Activated CD4-positive, alpha-beta T cell treated with anti-CD3 and anti-CD28 coated beads, Interleukin-2, amount 10 ng/mL, durations not matched to agents 24 days and 14 days (primary cell): Measurements from ENCODE around the gene CCDC59. TPM values are rescaled to one million over a fixed set of nuclear protein-coding genes. Genes with fewer than 3 reads are reported as not detected.

Source experiments
- DNase-seq: peaks from one replicate; pipeline ENCODE4 v3.0.0; 2022
- H3K27ac Mint-ChIP-seq: one replicate; pipeline ENCODE4 v1.8.0; 2022; ENCODE audit warnings: mild to moderate bottlenecking, mixed read lengths
- H3K27me3 Mint-ChIP-seq: one replicate; pipeline ENCODE4 v1.8.0; 2022; ENCODE audit warnings: mixed read lengths
- H3K36me3 Mint-ChIP-seq: one replicate; pipeline ENCODE4 v1.8.0; 2022; ENCODE audit warnings: low read depth, mild to moderate bottlenecking, mixed read lengths
- H3K4me1 Mint-ChIP-seq: one replicate; pipeline ENCODE4 v1.8.0; 2021; ENCODE audit warnings: mixed read lengths
- H3K4me3 Mint-ChIP-seq: one replicate; pipeline ENCODE4 v1.8.0; 2022; ENCODE audit warnings: mild to moderate bottlenecking, moderate library complexity, mixed read lengths
- H3K9me3 Mint-ChIP-seq: one replicate; pipeline ENCODE4 v1.8.0; 2021; ENCODE audit warnings: mixed read lengths
- intact Hi-C: fragments of 100-400 bp; cut with micrococcal nuclease; formaldehyde crosslinking; loops from one replicate; pipeline ENCODE4 v1.15.1; 2023
- total RNA-seq: library from RNA; stranded (reverse); gene quantifications from 2 replicates; pipeline ENCODE4 v1.2.3, GENCODE V29; 2022

CCDC59 gene
- total RNA-seq, 1 donor from 2014 or later: 102 TPM

DNA sequence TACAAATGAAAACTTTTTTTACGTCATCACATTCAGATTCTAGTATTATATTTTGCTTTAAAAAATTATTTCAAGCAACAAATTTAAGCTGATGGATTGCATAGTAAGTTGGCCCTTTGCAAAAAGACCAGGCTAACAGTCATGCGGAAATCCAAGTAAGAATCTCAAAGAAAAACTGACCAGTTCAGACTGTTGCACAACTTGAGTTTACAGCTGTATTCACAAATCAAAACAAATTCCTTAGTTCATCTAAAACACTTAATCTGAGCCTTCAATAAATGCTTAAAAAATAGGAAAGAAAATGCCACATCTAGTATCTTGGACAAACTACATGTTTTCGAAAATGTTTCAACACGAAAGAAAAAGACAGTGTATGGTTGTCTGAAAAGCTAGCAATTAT lies 847 bp downstream of the CCDC59 start:
- DNase-seq: no peak
- Mint-ChIP-seq H3K27me3 (no peaks in the 10 kb centered on the region), H3K36me3 (peaks cover 39% of the 10 kb centered on the region), H3K27ac (peak overlapping the region; percentile 100), H3K4me3 (peak overlapping the region; percentile 97), H3K9me3 (peaks cover 3% of the 10 kb centered on the region), H3K4me1 (peaks cover 33% of the 10 kb centered on the region)
- intact Hi-C loops: no loop called here

DNA sequence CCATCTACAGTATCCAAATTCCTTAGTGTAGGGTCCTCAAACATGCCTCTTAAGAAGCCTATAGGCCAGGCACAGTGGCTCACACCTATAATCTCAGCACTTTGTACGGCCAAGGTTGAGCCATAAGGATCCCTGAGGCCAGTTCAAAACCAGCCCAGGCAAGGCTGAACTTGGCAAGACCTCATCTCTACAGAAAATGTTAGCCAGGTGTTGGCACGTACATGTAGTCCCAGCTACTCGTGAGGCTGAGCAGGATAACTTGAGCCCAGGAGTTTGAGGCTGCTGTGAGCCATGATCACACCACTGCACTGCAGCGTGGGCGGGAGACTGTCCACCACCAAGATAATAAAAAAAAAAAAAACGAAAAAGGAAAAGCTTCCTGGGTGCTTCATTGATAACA lies 6.8 kb downstream of the CCDC59 start:
- peaks cover 33% of the 10 kb centered on the region for H3K36me3 Mint-ChIP-seq

DNA sequence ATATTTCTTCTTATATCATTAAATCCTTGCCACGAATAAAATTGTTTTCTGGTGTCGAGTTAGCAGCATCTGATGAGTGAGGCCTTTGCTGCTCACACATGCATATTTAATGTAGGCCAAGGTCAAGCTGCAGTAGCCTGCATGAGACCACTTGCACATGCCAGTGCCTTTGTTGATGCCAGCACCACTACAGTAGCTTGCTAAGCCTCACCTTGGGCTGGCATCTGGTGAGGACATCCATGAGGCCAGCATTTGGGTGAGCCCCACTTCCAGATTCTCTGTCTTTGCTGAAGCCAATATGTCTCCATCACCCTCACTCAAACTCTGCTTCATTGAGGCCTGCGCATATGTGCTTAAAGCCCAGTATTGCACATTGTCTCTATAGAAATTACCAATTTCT lies 8.0 kb downstream of the CCDC59 start:
- Mint-ChIP-seq H3K4me3 (no peak overlapping the region), H3K27ac (no peak overlapping the region)
- intact Hi-C loops: no loop called here

More for the DNA sequence above, 6.8 kb downstream of the CCDC59 start:
- H3K27me3 Mint-ChIP-seq: no peaks in the 10 kb centered on the region
- no peak overlapping the region for H3K4me3 Mint-ChIP-seq
- no peak for DNase-seq
- peaks cover 11% of the 10 kb centered on the region for H3K4me1 Mint-ChIP-seq
- intact Hi-C loops: no loop called here
- H3K27ac Mint-ChIP-seq: no peak overlapping the region
- no peaks in the 10 kb centered on the region for H3K9me3 Mint-ChIP-seq

DNA sequence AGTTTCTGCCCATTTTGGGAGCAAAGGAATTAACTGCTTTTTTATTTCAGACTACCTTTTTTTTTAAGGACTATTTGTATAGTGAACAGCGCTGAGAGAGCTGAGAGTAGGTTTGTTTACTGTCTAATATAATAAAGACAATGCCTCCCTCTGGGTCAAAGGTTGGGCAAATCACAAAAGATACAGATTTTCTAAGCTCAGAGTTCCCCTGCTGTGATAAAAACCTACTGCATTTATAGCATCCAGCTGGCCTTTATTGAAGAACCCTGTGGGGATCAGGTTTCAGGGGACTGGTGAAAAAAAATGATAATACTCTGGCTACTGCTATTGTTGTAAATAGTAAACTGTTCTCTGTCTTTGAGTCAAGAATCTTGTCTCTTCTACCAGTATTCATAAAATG lies 28.7 kb downstream of the CCDC59 start:
- no peaks in the 10 kb centered on the region for H3K36me3 Mint-ChIP-seq

More for the DNA sequence above, 8.0 kb downstream of the CCDC59 start:
- DNase-seq: peak; percentile 52
- Mint-ChIP-seq H3K4me1 (peaks cover 2% of the 10 kb centered on the region), H3K27me3 (no peaks in the 10 kb centered on the region), H3K9me3 (no peaks in the 10 kb centered on the region), H3K36me3 (peaks cover 24% of the 10 kb centered on the region)

DNA sequence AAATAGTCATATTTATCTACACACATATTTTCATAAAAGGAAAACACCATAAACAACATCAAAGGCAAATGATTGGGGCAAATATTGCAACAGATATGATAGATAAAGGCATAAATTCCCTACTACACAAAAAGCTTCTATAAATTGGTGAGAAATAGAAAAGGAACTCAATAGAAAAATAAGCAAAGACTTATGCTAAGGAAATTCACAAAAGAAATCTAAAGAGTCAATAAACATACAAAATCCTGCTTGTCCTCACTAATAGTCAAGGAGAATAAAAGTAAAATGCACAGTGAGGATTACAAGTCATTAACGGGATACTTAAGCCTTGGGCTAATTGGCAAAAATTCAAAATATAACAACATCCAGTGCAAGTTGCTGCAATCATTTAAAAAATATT lies 30.3 kb downstream of the CCDC59 start:
- Mint-ChIP-seq H3K36me3 (no peaks in the 10 kb centered on the region), H3K27me3 (no peaks in the 10 kb centered on the region), H3K27ac (no peak overlapping the region), H3K4me1 (no peaks in the 10 kb centered on the region), H3K9me3 (no peaks in the 10 kb centered on the region), H3K4me3 (no peak overlapping the region)
- intact Hi-C loops: loop anchor here (2.0 kb wide), 1 partner anchor 683 kb away; no protein-coding TSS in a partner anchor
- DNase-seq: no peak

More for the DNA sequence above, 28.7 kb downstream of the CCDC59 start:
- no peaks in the 10 kb centered on the region for H3K9me3 Mint-ChIP-seq
- DNase-seq: no peak
- no peak overlapping the region for H3K4me3 Mint-ChIP-seq
- no peaks in the 10 kb centered on the region for H3K4me1 Mint-ChIP-seq
- H3K27me3 Mint-ChIP-seq: no peaks in the 10 kb centered on the region
- H3K27ac Mint-ChIP-seq: no peak overlapping the region
- intact Hi-C loops: no loop called here

DNA sequence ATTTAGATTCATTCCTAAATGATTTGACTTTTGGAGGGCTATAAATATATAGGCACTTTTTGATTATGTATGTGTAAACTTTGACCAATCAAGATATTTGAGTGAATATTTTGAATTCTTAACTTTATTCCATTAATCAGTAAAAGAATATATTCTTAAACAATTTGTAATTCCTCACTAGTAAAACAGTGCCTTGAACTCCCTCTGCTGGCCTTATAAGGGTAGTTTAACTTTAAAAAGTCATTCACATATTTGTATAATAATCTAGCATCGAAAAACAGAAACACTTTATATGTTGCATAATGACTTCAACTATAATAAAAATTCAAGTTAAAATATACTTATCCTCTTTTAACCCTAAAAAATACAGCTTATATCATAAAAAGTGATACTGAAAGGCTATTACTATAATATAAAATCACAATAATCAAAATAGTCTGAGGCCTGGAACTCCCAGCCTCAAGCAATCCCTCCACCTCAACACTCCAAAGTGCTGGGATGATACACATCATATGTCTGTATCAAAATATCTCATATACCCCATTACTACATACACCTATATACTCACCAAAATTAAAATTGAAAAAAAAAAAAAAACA lies 31.2 kb downstream of the CCDC59 start:
- no peaks in the 10 kb centered on the region for H3K36me3 Mint-ChIP-seq
- H3K4me1 Mint-ChIP-seq: no peaks in the 10 kb centered on the region
- H3K27ac Mint-ChIP-seq: no peak overlapping the region
- intact Hi-C loops: loop anchor here (2.0 kb wide), 1 partner anchor 682 kb away; no protein-coding TSS in a partner anchor
- H3K27me3 Mint-ChIP-seq: no peaks in the 10 kb centered on the region
- no peaks in the 10 kb centered on the region for H3K9me3 Mint-ChIP-seq
- H3K4me3 Mint-ChIP-seq: no peak overlapping the region
- no peak for DNase-seq

DNA sequence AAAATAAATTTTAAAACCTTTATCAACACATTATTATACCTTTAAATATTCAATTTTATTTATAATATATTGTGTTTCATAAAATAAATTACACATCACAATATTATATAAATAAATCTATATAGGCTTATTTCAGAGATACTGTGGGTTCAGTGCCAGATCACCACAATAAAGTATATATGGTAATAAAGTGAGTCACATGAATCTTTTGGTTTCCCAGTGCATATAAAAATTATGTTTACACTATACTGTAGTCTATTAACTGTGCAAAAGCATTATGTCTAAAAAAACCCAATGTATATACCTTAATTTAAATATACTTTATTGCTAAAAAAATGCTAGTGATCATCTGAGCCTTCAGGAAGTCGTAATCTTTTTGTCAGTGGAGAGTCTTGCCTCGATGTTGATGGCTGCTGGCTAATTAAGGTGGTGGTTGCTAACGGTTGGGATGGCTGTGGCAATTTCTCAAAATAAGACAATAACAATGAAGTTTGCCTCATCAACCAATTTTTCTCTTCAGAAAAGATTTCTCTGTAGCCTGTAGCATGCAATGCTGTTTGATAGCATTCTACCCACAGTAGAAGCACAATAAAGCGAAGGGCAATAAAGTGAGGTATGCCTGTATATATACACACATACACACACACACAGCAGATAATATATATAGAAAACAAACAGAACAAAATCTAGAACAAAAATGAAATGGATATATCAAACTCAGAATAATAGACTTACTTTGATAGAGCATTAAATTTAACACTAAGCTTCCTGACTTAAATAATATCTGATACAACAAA lies 32.4 kb downstream of the CCDC59 start:
- H3K9me3 Mint-ChIP-seq: no peaks in the 10 kb centered on the region
- H3K27me3 Mint-ChIP-seq: no peaks in the 10 kb centered on the region
- no peak for DNase-seq
- H3K27ac Mint-ChIP-seq: no peak overlapping the region
- intact Hi-C loops: loop anchor here (2.0 kb wide), 1 partner anchor 681 kb away; no protein-coding TSS in a partner anchor
- H3K4me1 Mint-ChIP-seq: no peaks in the 10 kb centered on the region
- no peak overlapping the region for H3K4me3 Mint-ChIP-seq
- no peaks in the 10 kb centered on the region for H3K36me3 Mint-ChIP-seq

DNA sequence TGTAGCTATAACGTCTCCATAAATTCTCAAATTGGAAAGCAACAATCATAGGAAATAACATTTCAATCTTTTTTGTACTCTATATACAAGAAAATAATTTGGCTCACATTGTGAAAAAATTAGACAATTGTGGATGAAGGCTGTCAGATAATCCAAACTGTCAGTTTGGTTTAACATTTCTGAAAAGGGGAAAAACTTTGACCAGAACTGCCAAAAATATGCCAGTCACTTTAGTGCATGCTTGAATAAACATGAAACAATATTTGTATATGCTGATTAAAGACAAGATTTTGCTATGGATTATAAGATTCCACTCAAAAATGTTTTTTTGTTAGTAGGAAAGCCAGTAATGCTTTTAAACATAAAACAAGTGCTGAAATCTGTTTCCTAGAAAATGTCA lies 38.9 kb downstream of the CCDC59 start:
- DNase-seq: no peak
- Mint-ChIP-seq H3K27me3 (no peaks in the 10 kb centered on the region), H3K4me3 (no peak overlapping the region), H3K27ac (no peak overlapping the region), H3K4me1 (no peaks in the 10 kb centered on the region), H3K36me3 (no peaks in the 10 kb centered on the region), H3K9me3 (no peaks in the 10 kb centered on the region)
- intact Hi-C loops: no loop called here

DNA sequence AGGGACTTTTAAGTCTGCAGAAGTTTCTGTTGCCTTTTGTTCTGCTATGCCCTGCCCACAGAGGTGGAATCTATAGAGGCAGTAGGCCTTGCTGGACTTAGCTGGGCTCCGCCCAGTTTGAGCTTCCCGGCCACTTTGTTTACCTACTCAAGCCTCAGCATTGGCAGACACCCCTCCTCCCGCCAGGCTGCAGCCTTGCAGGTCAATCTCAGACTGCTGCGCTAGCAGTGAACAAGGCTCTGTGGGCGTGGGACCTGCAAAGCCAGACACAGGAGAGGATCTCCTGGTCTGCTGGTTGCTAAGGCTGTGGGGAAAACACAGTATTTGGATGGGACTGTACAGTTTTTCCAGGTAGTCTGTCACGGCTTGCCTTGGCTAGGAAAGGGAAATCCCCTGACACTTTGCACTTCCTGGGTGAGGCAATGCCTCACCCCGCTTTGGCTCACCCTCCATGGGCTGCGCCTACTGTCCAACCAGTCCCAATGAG lies 43.7 kb downstream of the CCDC59 start:
- no peak for DNase-seq
- Mint-ChIP-seq H3K27me3 (no peaks in the 10 kb centered on the region), H3K4me1 (no peaks in the 10 kb centered on the region), H3K9me3 (no peaks in the 10 kb centered on the region), H3K27ac (no peak overlapping the region), H3K4me3 (no peak overlapping the region), H3K36me3 (no peaks in the 10 kb centered on the region)
- intact Hi-C loops: no loop called here

Other genes with a start within 250 kb of the CCDC59 start
- 6.3 and 7.8 TPM in 2 replicates for gene METTL25, start 142 bp upstream of the CCDC59 start, total RNA-seq